Mucosa of rectum (tissue), 2 donors: ENCODE data around the gene INPP4B.

Experiments
- H3K27ac ChIP-seq, 2 donors: one replicate each; pipeline ENCODE4 v1.7.0; 2013; ENCODE audit warnings: inconsistent platforms in 2 of 2, low read depth in 2 of 2, low read length in 2 of 2
- H3K27me3 ChIP-seq, 2 donors: one replicate each; pipeline ENCODE4 v1.7.0; 2013; ENCODE audit warnings: low read length in 2 of 2; ENCODE audit not compliant: control insufficient read depth in 2 of 2, insufficient read depth in 2 of 2
- H3K36me3 ChIP-seq, 2 donors: one replicate each; pipeline ENCODE4 v1.7.0; 2013; ENCODE audit warnings: low read length in 2 of 2; ENCODE audit not compliant: control insufficient read depth in 2 of 2, insufficient read depth in 2 of 2
- H3K4me1 ChIP-seq, 2 donors: one replicate each; pipeline ENCODE4 v1.7.0; 2013; ENCODE audit warnings: low read length in 2 of 2, mild to moderate bottlenecking in 1 of 2; ENCODE audit not compliant: control insufficient read depth in 2 of 2, insufficient read depth in 2 of 2
- H3K4me3 ChIP-seq, 2 donors: one replicate each; pipeline ENCODE4 v1.7.0; 2013; ENCODE audit warnings: low read length in 2 of 2
- H3K9ac ChIP-seq, 2 donors: one replicate each; pipeline ENCODE4 v1.7.0; 2013; ENCODE audit warnings: low read length in 2 of 2, low read depth in 1 of 2, mild to moderate bottlenecking in 1 of 2
- H3K9me3 ChIP-seq, 2 donors: one replicate each; pipeline ENCODE4 v1.7.0; 2013; ENCODE audit warnings: low read length in 2 of 2; ENCODE audit not compliant: control insufficient read depth in 2 of 2
- donor health status: healthy.
- donor health status: Normal muscosa, but diverticular disease.

INPP4B gene

GRCh38 chr4:142697320-142697719 lies 148.8 kb downstream of the INPP4B start:
- no peaks in the 10 kb centered on the region for H3K9me3 ChIP-seq
- H3K27me3 ChIP-seq, result no peaks in the 10 kb centered on the region
- H3K36me3 ChIP-seq, result no peaks in the 10 kb centered on the region
- no peak overlapping the region for H3K27ac ChIP-seq
- no peak overlapping the region for H3K4me3 ChIP-seq
- peaks cover 0 to 5% of the 10 kb centered on the region in 2 donors for H3K4me1 ChIP-seq
- H3K9ac ChIP-seq, result no peak overlapping the region

GRCh38 chr4:142696334-142697122 lies 149.6 kb downstream of the INPP4B start:
- Histone ChIP-seq H3K27me3 (no peaks in the 10 kb centered on the region), H3K9me3 (no peaks in the 10 kb centered on the region), H3K4me1 (peaks cover 0 to 5% of the 10 kb centered on the region in 2 donors), H3K27ac (no peak overlapping the region), H3K9ac (no peak overlapping the region), H3K4me3 (peak overlapping the region in 1 of 2 donors; percentile 1), H3K36me3 (no peaks in the 10 kb centered on the region)

- no peaks in the 10 kb centered on the region for H3K36me3 ChIP-seq
- no peak overlapping the region for H3K9ac ChIP-seq
- no peak overlapping the region for H3K27ac ChIP-seq
- no peaks in the 10 kb centered on the region for H3K4me1 ChIP-seq
- H3K4me3 ChIP-seq, result no peak overlapping the region
- H3K9me3 ChIP-seq, result no peaks in the 10 kb centered on the region
- no peaks in the 10 kb centered on the region for H3K27me3 ChIP-seq
Observed at GRCh38 chr4:142690406-142691163, 155.5 kb downstream of the INPP4B start.

GRCh38 chr4:142687547-142688275 lies 158.4 kb downstream of the INPP4B start:
- Histone ChIP-seq H3K4me3 (no peak overlapping the region), H3K27ac (no peak overlapping the region), H3K27me3 (no peaks in the 10 kb centered on the region), H3K4me1 (no peaks in the 10 kb centered on the region), H3K9me3 (no peaks in the 10 kb centered on the region), H3K36me3 (no peaks in the 10 kb centered on the region), H3K9ac (no peak overlapping the region)

GRCh38 chr4:142686081-142686480 lies 160.0 kb downstream of the INPP4B start:
- no peak overlapping the region for H3K4me3 ChIP-seq
- no peaks in the 10 kb centered on the region for H3K9me3 ChIP-seq
- no peaks in the 10 kb centered on the region for H3K36me3 ChIP-seq
- no peaks in the 10 kb centered on the region for H3K4me1 ChIP-seq
- no peak overlapping the region for H3K27ac ChIP-seq
- no peak overlapping the region for H3K9ac ChIP-seq
- H3K27me3 ChIP-seq, result no peaks in the 10 kb centered on the region

GRCh38 chr4:142683997-142684396 lies 162.1 kb downstream of the INPP4B start:
- Histone ChIP-seq H3K9me3 (no peaks in the 10 kb centered on the region), H3K9ac (no peak overlapping the region), H3K4me3 (no peak overlapping the region), H3K27me3 (no peaks in the 10 kb centered on the region), H3K27ac (no peak overlapping the region), H3K36me3 (no peaks in the 10 kb centered on the region), H3K4me1 (no peaks in the 10 kb centered on the region)

- H3K27ac ChIP-seq, result no peak overlapping the region
- no peaks in the 10 kb centered on the region for H3K9me3 ChIP-seq
- H3K9ac ChIP-seq, result no peak overlapping the region
- no peaks in the 10 kb centered on the region for H3K27me3 ChIP-seq
- H3K36me3 ChIP-seq, result no peaks in the 10 kb centered on the region
- no peaks in the 10 kb centered on the region for H3K4me1 ChIP-seq
- no peak overlapping the region for H3K4me3 ChIP-seq
Observed at GRCh38 chr4:142683503-142683902, 162.6 kb downstream of the INPP4B start.

GRCh38 chr4:142671516-142671915 lies 174.6 kb downstream of the INPP4B start:
- no peaks in the 10 kb centered on the region for H3K9me3 ChIP-seq
- H3K27me3 ChIP-seq, result no peaks in the 10 kb centered on the region
- no peaks in the 10 kb centered on the region for H3K36me3 ChIP-seq
- no peak overlapping the region for H3K27ac ChIP-seq
- H3K4me1 ChIP-seq, result no peaks in the 10 kb centered on the region
- H3K9ac ChIP-seq, result no peak overlapping the region
- H3K4me3 ChIP-seq, result no peak overlapping the region

GRCh38 chr4:142663828-142664227 lies 182.3 kb downstream of the INPP4B start:
- Histone ChIP-seq H3K27ac (no peak overlapping the region), H3K9ac (no peak overlapping the region), H3K27me3 (no peaks in the 10 kb centered on the region), H3K4me3 (no peak overlapping the region), H3K9me3 (peaks cover 0 to 4% of the 10 kb centered on the region in 2 donors), H3K4me1 (no peaks in the 10 kb centered on the region), H3K36me3 (no peaks in the 10 kb centered on the region)

- H3K4me3 ChIP-seq, result no peak overlapping the region
- no peak overlapping the region for H3K9ac ChIP-seq
- no peaks in the 10 kb centered on the region for H3K27me3 ChIP-seq
- no peaks in the 10 kb centered on the region for H3K4me1 ChIP-seq
- no peak overlapping the region for H3K27ac ChIP-seq
- H3K36me3 ChIP-seq, result no peaks in the 10 kb centered on the region
- peaks cover 15% of the 10 kb centered on the region in 2 donors for H3K9me3 ChIP-seq
Observed at GRCh38 chr4:142660728-142661127, 185.4 kb downstream of the INPP4B start.
